Suprapubic skin (tissue), 4 donors: ENCODE results near the gene ACSL5. TPM values are rescaled to one million over a fixed set of nuclear protein-coding genes. Genes with fewer than 3 reads are reported as not detected.

ENCODE experiments used
- DNase-seq, 2 donors: peaks; one replicate each; pipeline ENCODE4 v3.0.0-alpha.2; 2019; ENCODE audit warnings: low spot score in 2 of 2
- H3K27ac ChIP-seq: fragments of 200-600 bp; sonication (generic); one replicate; pipeline ENCODE4 v1.5.1; 2019
- H3K27me3 ChIP-seq: fragments of 200-600 bp; sonication (generic); one replicate; pipeline ENCODE4 v1.5.1; 2019
- H3K36me3 ChIP-seq: fragments of 200-600 bp; sonication (generic); one replicate; pipeline ENCODE4 v1.5.1; 2019
- H3K4me1 ChIP-seq: fragments of 200-600 bp; sonication (generic); one replicate; pipeline ENCODE4 v1.5.1; 2019
- H3K4me3 ChIP-seq: fragments of 200-600 bp; sonication (generic); one replicate; pipeline ENCODE4 v1.5.1; 2019; ENCODE audit warnings: mild to moderate bottlenecking
- H3K9me3 ChIP-seq: fragments of 200-600 bp; sonication (generic); one replicate; pipeline ENCODE4 v1.5.1; 2019
- CTCF ChIP-seq, 2 donors: fragments of 200-600 bp in 1 of 2; fragments of 450-650 bp in 1 of 2; sonication (generic) in 1 of 2; IDR thresholded peaks; one replicate each; pipeline ENCODE4 v1.5.1; 2016 to 2019; ENCODE audit warnings: antibody characterized with exemption in 2 of 2, mild to moderate bottlenecking in 1 of 2, moderate library complexity in 1 of 2
- EP300 ChIP-seq: sonication (generic); formaldehyde crosslinking; IDR thresholded peaks from one replicate; pipeline ENCODE4 v1.6.1; 2017; ENCODE audit warnings: antibody characterized with exemption
- POLR2A ChIP-seq, 2 donors: fragments of 450-650 bp; IDR thresholded peaks; one replicate each; pipeline ENCODE4 v1.6.1; 2017; ENCODE audit warnings: antibody characterized with exemption in 2 of 2, mild to moderate bottlenecking in 2 of 2, moderate library complexity in 2 of 2
- POLR2AphosphoS5 ChIP-seq, 3 donors: sonication (generic); formaldehyde crosslinking; IDR thresholded peaks; one replicate each; pipeline ENCODE4 v1.6.1; 2017; ENCODE audit warnings: antibody characterized with exemption in 3 of 3
- WGBS: methylation state at CpG from one replicate; pipeline ENCODE4 v1.1.5; 2018; 5-methylcytosine and 5-hydroxymethylcytosine counted together
- total RNA-seq, 4 donors: library from RNA; depleted of rRNA; stranded (reverse); fragments of >200 nt; gene quantifications; one replicate each; pipeline ENCODE4 v1.1.0, GENCODE V29; 2016

ACSL5 gene
- total RNA-seq, 4 donors from 2014 or later = 3.8 to 6.5 (median 5.0) TPM

DNA sequence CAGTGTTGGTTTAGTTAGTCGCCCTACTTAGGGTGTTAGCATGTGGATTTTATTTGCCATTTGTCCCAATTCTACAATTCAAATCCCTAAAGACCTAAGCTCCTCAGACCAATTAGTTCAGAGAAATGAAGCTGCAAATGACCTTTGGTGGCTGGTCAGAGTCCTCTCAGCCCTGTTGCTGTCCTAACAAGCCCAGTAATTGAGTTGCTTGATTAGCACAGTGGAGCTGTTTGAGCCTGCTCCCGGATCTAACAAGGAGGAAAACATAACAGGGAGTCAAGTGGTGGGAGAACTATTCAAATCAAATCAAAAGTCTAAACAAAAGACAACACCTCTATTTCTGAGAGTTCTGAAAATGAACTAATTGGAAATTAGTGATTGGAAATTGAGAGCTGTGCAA, 50.7 kb downstream of the ACSL5 start:
- Histone ChIP-seq H3K4me1 (no peaks in the 10 kb centered on the region), H3K36me3 (peaks cover 25% of the 10 kb centered on the region), H3K27ac (no peak overlapping the region), H3K4me3 (no peak overlapping the region), H3K27me3 (no peaks in the 10 kb centered on the region), H3K9me3 (no peaks in the 10 kb centered on the region)
- WGBS = 79% methylated on average over 2 of the region's 2 CpGs
- DNase-seq = no peak
- TF ChIP-seq POLR2A (IDR thresholded peaks at IDR 0.05) = no peak
- TF ChIP-seq CTCF (IDR thresholded peaks at IDR 0.05) = no peak
- no peak for TF ChIP-seq EP300
- TF ChIP-seq POLR2AphosphoS5 (IDR thresholded peaks at IDR 0.05) = no peak

- peaks cover 39% of the 10 kb centered on the region for H3K36me3 ChIP-seq
- 57% methylated on average over 2 of the region's 2 CpGs for WGBS
- H3K27ac ChIP-seq = no peak overlapping the region
- H3K9me3 ChIP-seq = no peaks in the 10 kb centered on the region
- TF ChIP-seq POLR2A (IDR thresholded peaks at IDR 0.05) = no peak
- TF ChIP-seq POLR2AphosphoS5 (IDR thresholded peaks at IDR 0.05) = no peak
- TF ChIP-seq CTCF (IDR thresholded peaks at IDR 0.05) = no peak
- TF ChIP-seq EP300 = no peak
- no peaks in the 10 kb centered on the region for H3K4me1 ChIP-seq
- H3K4me3 ChIP-seq = no peak overlapping the region
- no peak for DNase-seq
- H3K27me3 ChIP-seq = no peaks in the 10 kb centered on the region
Observed at GRCh38 chr10:112426111-112426510, 52.2 kb downstream of the ACSL5 start.

DNA sequence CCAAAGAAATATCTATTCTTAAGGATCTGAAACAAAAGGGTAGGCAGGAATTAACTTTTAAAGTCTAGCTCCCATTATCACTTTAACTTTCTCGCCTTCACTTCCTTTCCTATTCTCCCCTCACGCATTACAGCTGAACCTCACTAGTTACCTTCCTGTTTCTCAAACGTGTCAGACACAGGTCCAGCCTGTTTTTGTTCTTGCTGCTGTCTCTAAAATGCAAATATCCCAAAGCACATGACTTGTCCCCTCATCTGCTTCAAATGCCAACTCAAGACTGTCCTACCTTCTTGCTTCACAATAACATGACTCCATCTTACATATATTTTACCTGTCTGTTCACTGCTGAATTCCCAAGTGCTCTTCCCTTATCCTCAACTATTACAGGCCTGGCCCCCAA, 55.2 kb downstream of the ACSL5 start:
- TF ChIP-seq EP300 (no peak), POLR2A (IDR thresholded peaks at IDR 0.05) (no peak), POLR2AphosphoS5 (IDR thresholded peaks at IDR 0.05) (no peak)
- H3K9me3 ChIP-seq = no peaks in the 10 kb centered on the region
- H3K27ac ChIP-seq = no peak overlapping the region
- H3K4me1 ChIP-seq = no peaks in the 10 kb centered on the region
- WGBS = 67% methylated on average over 3 of the region's 3 CpGs
- peaks cover 59% of the 10 kb centered on the region for H3K36me3 ChIP-seq
- H3K27me3 ChIP-seq = no peaks in the 10 kb centered on the region
- DNase-seq = no peak
- no peak overlapping the region for H3K4me3 ChIP-seq

DNA sequence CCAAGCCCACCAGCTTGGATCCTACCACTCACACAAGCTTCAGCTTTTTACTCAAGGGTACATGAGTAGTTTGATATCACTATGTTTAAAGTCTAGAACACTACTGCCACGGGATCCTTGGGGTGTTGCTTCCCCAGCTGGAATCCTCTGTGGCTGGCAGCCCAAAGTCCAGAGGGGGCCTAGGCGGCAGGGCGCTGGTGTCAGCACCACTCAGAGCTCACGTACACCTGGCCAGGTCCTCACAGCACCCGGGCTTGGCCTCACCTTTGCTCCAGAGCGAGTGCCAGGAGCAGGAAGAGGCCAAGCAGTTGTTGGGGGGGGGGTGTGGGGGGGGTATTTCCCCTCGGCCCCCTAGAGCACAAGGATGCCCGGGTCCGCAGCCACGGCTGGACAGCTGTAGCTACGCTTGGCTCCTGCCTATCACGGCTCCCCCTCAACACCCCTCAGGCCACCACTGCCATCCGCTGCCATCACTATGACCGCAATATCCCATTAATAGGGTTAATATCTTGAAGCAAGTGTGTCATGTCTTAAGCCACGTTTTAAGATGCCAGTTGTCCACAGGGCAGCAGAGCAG, 55.8 kb downstream of the ACSL5 start:
- peaks cover 65% of the 10 kb centered on the region for H3K36me3 ChIP-seq
- no peak overlapping the region for H3K27ac ChIP-seq
- 85% methylated on average over 12 of the region's 15 CpGs for WGBS
- H3K4me3 ChIP-seq = no peak overlapping the region
- H3K9me3 ChIP-seq = no peaks in the 10 kb centered on the region
- no peak for DNase-seq
- H3K4me1 ChIP-seq = no peaks in the 10 kb centered on the region
- H3K27me3 ChIP-seq = no peaks in the 10 kb centered on the region
- TF ChIP-seq EP300 = no peak
- no peak for TF ChIP-seq CTCF (IDR thresholded peaks at IDR 0.05)
- TF ChIP-seq POLR2AphosphoS5 (IDR thresholded peaks at IDR 0.05) = no peak
- no peak for TF ChIP-seq POLR2A (IDR thresholded peaks at IDR 0.05)

- no peak overlapping the region for H3K4me3 ChIP-seq
- no peaks in the 10 kb centered on the region for H3K9me3 ChIP-seq
- no peaks in the 10 kb centered on the region for H3K4me1 ChIP-seq
- no peak for TF ChIP-seq CTCF (IDR thresholded peaks at IDR 0.05)
- TF ChIP-seq POLR2AphosphoS5 (IDR thresholded peaks at IDR 0.05) = no peak
- TF ChIP-seq EP300 = no peak
- TF ChIP-seq POLR2A (IDR thresholded peaks at IDR 0.05) = no peak
- DNase-seq = no peak
- no peaks in the 10 kb centered on the region for H3K27me3 ChIP-seq
- 93% methylated on average over 2 of the region's 2 CpGs for WGBS
- no peak overlapping the region for H3K27ac ChIP-seq
- peaks cover 81% of the 10 kb centered on the region for H3K36me3 ChIP-seq
Observed at GRCh38 chr10:112433136-112433535, 59.2 kb downstream of the ACSL5 start.
